ENCODE data around the gene NPSR1. TPM values are rescaled to one million over a fixed set of nuclear protein-coding genes. Genes with fewer than 3 reads are reported as not detected.
"Not testable (repeated sequence)": the region's sequence is repeated elsewhere in the genome, so short reads cannot be mapped to it uniquely, and the experiment has no call there.

NPSR1 gene
- polyA plus RNA-seq (2012; ENCODE audit: insufficient read depth, insufficient read length): not detected

GRCh38 chr7:34657632-34658268 is at the start of gene NPSR1:
TSS of gene NPSR1 (plus strand) at chr7:34658218. CDS start at chr7:34658413, 195 bp downstream.
- H3K4me3 ChIP-seq (ENCODE audit: low read length): no peak within 1 kb of the TSS
- DNase-seq (ENCODE audit: low read depth, low spot score): no peak

GRCh38 chr7:34612661-34613060 is 45.4 kb upstream of the NPSR1 start:
- DNase-seq (ENCODE audit: low read depth, low spot score): no peak
- H3K4me3 ChIP-seq (ENCODE audit: low read length): no peak overlapping the region

- no peak for DNase-seq (ENCODE audit: low read depth, low spot score)
- H3K4me3 ChIP-seq (ENCODE audit: low read length): no peak overlapping the region
These were observed 37.6 kb upstream of the NPSR1 start for GRCh38 chr7:34620425-34620824.

- no peak for DNase-seq (ENCODE audit: low read depth, low spot score)
- H3K4me3 ChIP-seq (ENCODE audit: low read length): no peak overlapping the region
These were observed 35.8 kb upstream of the NPSR1 start for GRCh38 chr7:34622182-34622581.

GRCh38 chr7:34622771-34623250 is 35.2 kb upstream of the NPSR1 start:
- no peak for DNase-seq (ENCODE audit: low read depth, low spot score)
- H3K4me3 ChIP-seq (ENCODE audit: low read length): no peak overlapping the region

GRCh38 chr7:34628618-34629017 is 29.4 kb upstream of the NPSR1 start:
- DNase-seq (ENCODE audit: low read depth, low spot score); H3K4me3 ChIP-seq (ENCODE audit: low read length): not testable (repeated sequence)

GRCh38 chr7:34652809-34653208 is 5.2 kb upstream of the NPSR1 start:
- H3K4me3 ChIP-seq (ENCODE audit: low read length): no peak overlapping the region
- no peak for DNase-seq (ENCODE audit: low read depth, low spot score)

- no peak overlapping the region for H3K4me3 ChIP-seq (ENCODE audit: low read length)
- no peak for DNase-seq (ENCODE audit: low read depth, low spot score)
These were observed 4.2 kb upstream of the NPSR1 start for GRCh38 chr7:34653787-34654186.

GRCh38 chr7:34655384-34655783 is 2.6 kb upstream of the NPSR1 start:
- no peak for DNase-seq (ENCODE audit: low read depth, low spot score)
- H3K4me3 ChIP-seq (ENCODE audit: low read length): no peak overlapping the region

- H3K4me3 ChIP-seq (ENCODE audit: low read length): no peak overlapping the region
- no peak for DNase-seq (ENCODE audit: low read depth, low spot score)
These were observed 2.0 kb upstream of the NPSR1 start for GRCh38 chr7:34656041-34656440.

GRCh38 chr7:34659472-34660075 is 1.6 kb downstream of the NPSR1 start:
- no peak for DNase-seq (ENCODE audit: low read depth, low spot score)
- no peak overlapping the region for H3K4me3 ChIP-seq (ENCODE audit: low read length)

GRCh38 chr7:34662058-34662708 is 4.2 kb downstream of the NPSR1 start:
- H3K4me3 ChIP-seq (ENCODE audit: low read length): no peak overlapping the region
- no peak for DNase-seq (ENCODE audit: low read depth, low spot score)

GRCh38 chr7:34664755-34665154 is 6.7 kb downstream of the NPSR1 start:
- no peak overlapping the region for H3K4me3 ChIP-seq (ENCODE audit: low read length)
- DNase-seq (ENCODE audit: low read depth, low spot score): no peak

GRCh38 chr7:34672430-34672829 is 14.4 kb downstream of the NPSR1 start:
- DNase-seq (ENCODE audit: low read depth, low spot score): no peak
- no peak overlapping the region for H3K4me3 ChIP-seq (ENCODE audit: low read length)

GRCh38 chr7:34673066-34673465 is 15.0 kb downstream of the NPSR1 start:
- DNase-seq (ENCODE audit: low read depth, low spot score): no peak
- H3K4me3 ChIP-seq (ENCODE audit: low read length): no peak overlapping the region

GRCh38 chr7:34675749-34676374 is 17.8 kb downstream of the NPSR1 start:
- peak; percentile 7 for DNase-seq (ENCODE audit: low read depth, low spot score)
- no peak overlapping the region for H3K4me3 ChIP-seq (ENCODE audit: low read length)

GRCh38 chr7:34677491-34677890 is 19.5 kb downstream of the NPSR1 start:
- no peak for DNase-seq (ENCODE audit: low read depth, low spot score)
- H3K4me3 ChIP-seq (ENCODE audit: low read length): no peak overlapping the region

GRCh38 chr7:34687529-34687928 is 29.5 kb downstream of the NPSR1 start:
- no peak overlapping the region for H3K4me3 ChIP-seq (ENCODE audit: low read length)
- DNase-seq (ENCODE audit: low read depth, low spot score): no peak

GRCh38 chr7:34696415-34696814 is 38.4 kb downstream of the NPSR1 start:
- DNase-seq (ENCODE audit: low read depth, low spot score): no peak

GRCh38 chr7:34709771-34710170 is 51.8 kb downstream of the NPSR1 start:
- DNase-seq (ENCODE audit: low read depth, low spot score): no peak
- H3K4me3 ChIP-seq (ENCODE audit: low read length): no peak overlapping the region

More at GRCh38 chr7:34696415-34696814, 38.4 kb downstream of the NPSR1 start:
- H3K4me3 ChIP-seq (ENCODE audit: low read length): no peak overlapping the region

All from Jurkat, Clone E6-1 (cell line).